Type B pancreatic cell (in vitro differentiated cells): ENCODE results near the gene COLQ. TPM values are rescaled to one million over a fixed set of nuclear protein-coding genes. Genes with fewer than 3 reads are reported as not detected.
"Not testable (repeated sequence)": the region's sequence is repeated elsewhere in the genome, so short reads cannot be mapped to it uniquely, and the experiment has no call there.

Source experiments
- DNase-seq: peaks from one replicate; pipeline ENCODE4 v3.0.0; 2021; ENCODE audit warnings: mixed read lengths; ENCODE audit not compliant: unreplicated experiment; ENCODE audit errors: extremely low spot score
- H3K27ac Mint-ChIP-seq: 2 replicates; pipeline ENCODE4 v1.8.0; 2021; ENCODE audit warnings: mild to moderate bottlenecking, mixed read lengths
- H3K27me3 Mint-ChIP-seq: 2 replicates; pipeline ENCODE4 v1.8.0; 2021; ENCODE audit warnings: mixed read lengths
- H3K36me3 Mint-ChIP-seq: 2 replicates; pipeline ENCODE4 v1.8.0; 2021; ENCODE audit warnings: mixed read lengths
- H3K4me1 Mint-ChIP-seq: one replicate; pipeline ENCODE4 v1.8.0; 2021; ENCODE audit warnings: mixed read lengths; ENCODE audit not compliant: unreplicated experiment
- H3K4me3 Mint-ChIP-seq: 2 replicates; pipeline ENCODE4 v1.8.0; 2021; ENCODE audit warnings: mild to moderate bottlenecking, mixed read lengths
- H3K9me3 Mint-ChIP-seq: 2 replicates; pipeline ENCODE4 v1.8.0; 2021; ENCODE audit warnings: mixed read lengths
- total RNA-seq: library from RNA; stranded (reverse); gene quantifications from 2 replicates; pipeline ENCODE4 v1.2.1, GENCODE V29; 2021; ENCODE audit warnings: low replicate concordance
- TF ChIP-seq, protein P1 (sequence below): fragments of 200-600 bp; sonication (generic); conservative IDR thresholded peaks from 2 replicates; pipeline ENCODE4 v1.5.0; 2021; ENCODE audit warnings: antibody characterized with exemption, mild to moderate bottlenecking

Gene COLQ
- total RNA-seq, 1 donor from 2014 or later = 4.1 TPM

DNA sequence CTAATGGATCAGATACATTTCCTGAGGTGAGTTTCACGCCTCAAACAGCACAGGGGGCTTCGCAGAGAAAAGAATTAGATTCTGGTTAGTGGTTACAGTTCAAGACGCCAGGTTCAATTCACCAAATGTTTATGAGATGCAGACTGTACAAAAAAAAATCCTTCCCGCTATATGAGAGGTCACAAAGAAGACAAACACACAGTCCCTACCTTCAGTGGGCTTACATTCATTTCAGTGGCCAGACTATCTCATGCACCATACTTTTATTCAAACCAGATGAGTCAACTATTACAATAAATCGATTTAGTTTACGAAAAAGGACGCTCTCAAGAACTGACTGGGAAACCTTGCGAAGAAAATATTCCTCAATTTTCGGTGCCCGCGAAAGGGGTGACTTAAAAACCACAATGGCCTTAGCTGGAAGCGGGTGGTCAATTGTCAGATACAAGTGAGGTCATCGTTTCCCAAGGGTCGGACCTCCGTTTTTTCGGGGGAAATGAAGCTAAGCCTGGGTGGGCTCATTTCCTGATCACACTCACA, 94.9 kb downstream of the COLQ start:
- no peak for DNase-seq
- peaks cover 3% of the 10 kb centered on the region for H3K36me3 Mint-ChIP-seq
- no peaks in the 10 kb centered on the region for H3K27me3 Mint-ChIP-seq
- H3K27ac Mint-ChIP-seq = peak overlapping the region; percentile 97
- H3K4me3 Mint-ChIP-seq = peak overlapping the region; percentile 100
- peaks cover 30% of the 10 kb centered on the region for H3K4me1 Mint-ChIP-seq
- no peaks in the 10 kb centered on the region for H3K9me3 Mint-ChIP-seq
- TF ChIP-seq, protein P1, sequence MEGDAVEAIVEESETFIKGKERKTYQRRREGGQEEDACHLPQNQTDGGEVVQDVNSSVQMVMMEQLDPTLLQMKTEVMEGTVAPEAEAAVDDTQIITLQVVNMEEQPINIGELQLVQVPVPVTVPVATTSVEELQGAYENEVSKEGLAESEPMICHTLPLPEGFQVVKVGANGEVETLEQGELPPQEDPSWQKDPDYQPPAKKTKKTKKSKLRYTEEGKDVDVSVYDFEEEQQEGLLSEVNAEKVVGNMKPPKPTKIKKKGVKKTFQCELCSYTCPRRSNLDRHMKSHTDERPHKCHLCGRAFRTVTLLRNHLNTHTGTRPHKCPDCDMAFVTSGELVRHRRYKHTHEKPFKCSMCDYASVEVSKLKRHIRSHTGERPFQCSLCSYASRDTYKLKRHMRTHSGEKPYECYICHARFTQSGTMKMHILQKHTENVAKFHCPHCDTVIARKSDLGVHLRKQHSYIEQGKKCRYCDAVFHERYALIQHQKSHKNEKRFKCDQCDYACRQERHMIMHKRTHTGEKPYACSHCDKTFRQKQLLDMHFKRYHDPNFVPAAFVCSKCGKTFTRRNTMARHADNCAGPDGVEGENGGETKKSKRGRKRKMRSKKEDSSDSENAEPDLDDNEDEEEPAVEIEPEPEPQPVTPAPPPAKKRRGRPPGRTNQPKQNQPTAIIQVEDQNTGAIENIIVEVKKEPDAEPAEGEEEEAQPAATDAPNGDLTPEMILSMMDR = no peak

DNA sequence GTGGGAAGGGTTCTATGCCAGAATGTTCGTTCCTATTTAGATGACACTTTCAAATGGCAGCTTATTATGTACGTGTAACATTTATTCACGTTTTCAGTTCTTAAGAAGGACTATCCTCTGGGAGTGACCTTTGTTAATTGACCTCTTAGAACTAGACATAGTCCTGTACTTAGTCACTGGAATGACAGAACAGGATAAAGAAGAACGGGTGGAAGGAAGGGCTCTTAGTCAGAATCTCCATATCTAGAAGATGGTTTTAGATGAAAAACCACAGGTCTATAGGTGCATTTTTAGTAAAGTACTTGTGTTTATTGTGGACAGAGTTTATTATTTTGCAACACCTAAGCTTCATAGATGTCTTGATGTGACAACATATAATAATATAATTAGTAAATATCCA, 100.6 kb downstream of the COLQ start:
- DNase-seq = no peak

DNA sequence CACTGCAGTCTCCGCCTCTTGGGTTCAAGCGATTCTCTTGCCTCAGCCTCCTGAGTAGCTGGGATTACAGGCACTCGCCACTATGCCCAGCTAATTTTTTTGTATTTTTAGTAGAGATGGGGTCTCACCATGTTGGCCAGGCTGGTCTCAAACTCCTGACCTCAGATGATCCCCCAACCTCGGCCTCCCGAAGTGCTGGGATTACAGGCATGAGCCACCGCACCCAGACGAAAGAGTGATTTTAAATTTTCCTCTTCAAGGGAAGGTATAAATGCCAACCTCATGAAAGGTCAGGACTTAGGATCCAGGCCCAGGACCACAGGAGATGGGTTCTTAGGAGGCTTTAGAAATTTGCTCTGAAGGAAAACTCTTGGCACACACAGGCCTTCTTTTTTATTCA, 110.5 kb downstream of the COLQ start:
- not testable (repeated sequence) for H3K27ac Mint-ChIP-seq, DNase-seq, H3K4me3 Mint-ChIP-seq, H3K9me3 Mint-ChIP-seq, H3K27me3 Mint-ChIP-seq, H3K4me1 Mint-ChIP-seq
- H3K36me3 Mint-ChIP-seq = peaks cover 27% of the 10 kb centered on the region

More for the DNA sequence above, 100.6 kb downstream of the COLQ start:
- no peaks in the 10 kb centered on the region for H3K27me3 Mint-ChIP-seq
- TF ChIP-seq, protein P1 = no peak
- no peak overlapping the region for H3K27ac Mint-ChIP-seq
- H3K9me3 Mint-ChIP-seq = no peaks in the 10 kb centered on the region
- H3K4me1 Mint-ChIP-seq = peaks cover 4% of the 10 kb centered on the region
- H3K36me3 Mint-ChIP-seq = peaks cover 14% of the 10 kb centered on the region
- H3K4me3 Mint-ChIP-seq = no peak overlapping the region

DNA sequence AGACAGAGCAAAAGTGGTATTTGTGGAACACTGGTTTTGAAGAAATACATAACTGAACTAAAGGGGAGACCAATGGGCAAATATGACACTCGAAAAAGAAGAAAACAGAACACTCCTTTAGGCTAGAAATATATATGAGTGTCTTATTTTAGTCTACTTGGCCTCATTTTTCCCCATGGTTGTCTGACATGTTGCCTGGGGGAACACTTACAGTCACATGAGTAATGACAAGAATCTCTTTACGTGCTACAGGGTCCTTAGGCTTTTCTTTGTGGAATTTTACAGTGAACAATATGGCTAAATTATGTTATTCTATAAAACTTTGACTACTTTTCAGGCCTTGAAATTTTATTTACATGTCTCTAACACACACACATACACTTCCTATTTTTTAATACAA, 111.7 kb downstream of the COLQ start:
- Mint-ChIP-seq H3K27me3 (no peaks in the 10 kb centered on the region), H3K4me3 (no peak overlapping the region), H3K9me3 (no peaks in the 10 kb centered on the region), H3K27ac (no peak overlapping the region), H3K36me3 (peaks cover 16% of the 10 kb centered on the region), H3K4me1 (no peaks in the 10 kb centered on the region)
- DNase-seq = no peak
- TF ChIP-seq, protein P1 = no peak

DNA sequence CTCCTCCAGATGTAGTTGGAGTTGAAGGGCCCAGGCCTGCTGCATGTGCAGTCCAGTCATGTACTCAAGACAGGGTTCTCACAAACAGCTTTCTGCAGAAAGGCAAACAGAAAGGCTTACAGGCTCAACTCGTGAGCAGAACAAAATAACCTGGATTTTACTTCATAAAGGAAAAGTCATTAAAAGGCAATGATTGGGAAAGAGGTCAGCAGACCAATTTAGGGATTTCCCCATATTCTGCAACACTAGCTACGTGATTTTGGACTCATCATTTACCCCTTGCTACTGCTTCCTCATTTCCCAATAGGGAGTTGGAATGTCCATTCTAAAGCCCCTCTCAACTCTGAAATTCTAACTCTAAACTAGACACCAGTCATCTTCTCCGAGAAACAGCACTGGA, 112.3 kb downstream of the COLQ start:
- Mint-ChIP-seq H3K36me3 (peaks cover 15% of the 10 kb centered on the region), H3K27ac (no peak overlapping the region), H3K27me3 (no peaks in the 10 kb centered on the region), H3K9me3 (no peaks in the 10 kb centered on the region), H3K4me1 (no peaks in the 10 kb centered on the region), H3K4me3 (no peak overlapping the region)
- DNase-seq = no peak
- TF ChIP-seq, protein P1 = no peak

DNA sequence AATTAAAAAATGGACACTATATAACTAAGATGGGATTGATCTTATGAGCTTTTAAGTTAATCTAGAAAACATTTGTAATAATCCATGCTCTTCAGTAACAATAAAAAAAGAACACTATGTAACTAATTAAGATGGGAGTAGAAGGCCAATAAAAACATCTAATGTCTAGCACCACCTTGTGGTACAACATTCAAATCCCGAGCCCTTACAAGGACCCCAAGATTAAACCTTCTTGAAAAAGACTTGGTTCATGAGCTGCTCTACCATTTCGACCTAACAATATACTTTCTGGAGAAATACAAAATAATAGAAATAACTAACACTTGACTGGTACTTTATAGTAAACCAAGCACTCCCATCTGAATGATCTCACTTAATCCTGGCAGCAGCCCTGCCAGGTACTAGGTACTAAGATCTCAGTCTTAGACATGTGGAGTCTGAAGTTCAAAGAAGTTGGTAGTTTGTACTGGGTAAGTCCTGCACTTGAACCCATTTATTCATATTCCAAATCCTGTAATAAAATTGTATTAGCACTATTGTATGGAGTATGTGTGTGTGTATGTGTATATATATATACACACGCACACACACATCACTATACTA, 116.0 kb downstream of the COLQ start:
- Mint-ChIP-seq H3K4me1 (no peaks in the 10 kb centered on the region), H3K27ac (no peak overlapping the region), H3K27me3 (no peaks in the 10 kb centered on the region), H3K4me3 (no peak overlapping the region), H3K9me3 (no peaks in the 10 kb centered on the region), H3K36me3 (peaks cover 10% of the 10 kb centered on the region)
- DNase-seq = no peak
- TF ChIP-seq, protein P1 = peak; percentile 80
